Tibial nerve (tissue), 4 donors: ENCODE measurements around the gene KLHL22. TPM values are rescaled to one million over a fixed set of nuclear protein-coding genes. Genes with fewer than 3 reads are reported as not detected.

Experiments
- DNase-seq, 2 donors: peaks; one replicate each; pipeline ENCODE4 v3.0.0-alpha.2; 2019; ENCODE audit warnings: low spot score in 2 of 2
- H3K27ac ChIP-seq, 4 donors: fragments of 200-600 bp; sonication (generic) in 3 of 4; one replicate each; pipeline ENCODE4 v1.5.1; 2017 to 2019; ENCODE audit warnings: mild to moderate bottlenecking in 1 of 4
- H3K27me3 ChIP-seq, 2 donors: fragments of 200-600 bp; sonication (generic) in 1 of 2; one replicate each; pipeline versions ENCODE4 v1.5.1 to v1.6.0; 2017 to 2019
- H3K36me3 ChIP-seq, 3 donors: fragments of 200-600 bp; sonication (generic); one replicate each; pipeline ENCODE4 v1.5.1; 2018 to 2019
- H3K4me1 ChIP-seq, 4 donors: fragments of 200-600 bp; sonication (generic) in 3 of 4; one replicate each; pipeline ENCODE4 v1.5.1; 2017 to 2019
- H3K4me3 ChIP-seq, 4 donors: fragments of 200-600 bp; sonication (generic) in 3 of 4; one replicate each; pipeline ENCODE4 v1.5.1; 2017 to 2019; ENCODE audit warnings: mild to moderate bottlenecking in 1 of 4, moderate library complexity in 1 of 4
- H3K9me3 ChIP-seq, 4 donors: fragments of 200-600 bp; sonication (generic) in 3 of 4; one replicate each; pipeline ENCODE4 v1.5.1; 2017 to 2019
- CTCF ChIP-seq, 5 experiments: fragments of 200-600 bp in 3 of 5; fragments of 450-650 bp in 2 of 5; sonication (generic) in 3 of 5; IDR thresholded peaks; one replicate each; pipeline ENCODE4 v1.5.1; 2016 to 2019; ENCODE audit warnings: antibody characterized with exemption in 5 of 5, mild to moderate bottlenecking in 3 of 5, moderate library complexity in 2 of 5
- EP300 ChIP-seq, 2 donors: sonication (generic); formaldehyde crosslinking; IDR thresholded peaks; one replicate each; pipeline ENCODE4 v1.6.1; 2017; ENCODE audit warnings: antibody characterized with exemption in 2 of 2, mild to moderate bottlenecking in 1 of 2
- POLR2A ChIP-seq, 2 donors: fragments of 450-650 bp; IDR thresholded peaks; one replicate each; pipeline ENCODE4 v1.6.1; 2017; ENCODE audit warnings: antibody characterized with exemption in 2 of 2, mild to moderate bottlenecking in 2 of 2, moderate library complexity in 2 of 2
- WGBS, 2 donors: methylation state at CpG; one replicate each; pipeline ENCODE4 v1.1.5; 2018; 5-methylcytosine and 5-hydroxymethylcytosine counted together
- total RNA-seq, 4 donors: library from RNA; depleted of rRNA; stranded (reverse); fragments of >200 nt; gene quantifications; one replicate each; pipeline ENCODE4 v1.1.0, GENCODE V29; 2016

KLHL22 gene
- total RNA-seq, 4 donors from 2014 or later: 31.6 to 50.4 (median 41.4) TPM

GRCh38 chr22:20423008-20423905 is 72.3 kb downstream of the KLHL22 start:
- peaks cover 0 to 44% (median 29%) of the 10 kb centered on the region in 4 donors for H3K4me1 ChIP-seq
- WGBS, 2 donors: 33 to 37% methylated on average over 13 to 19 of the region's 20 CpGs
- peaks cover 0 to 32% (median 0%) of the 10 kb centered on the region in 3 donors for H3K36me3 ChIP-seq
- TF ChIP-seq POLR2A (IDR thresholded peaks at IDR 0.05) (no peak), EP300 (IDR thresholded peaks at IDR 0.05) (no peak), CTCF (IDR thresholded peaks at IDR 0.05) (no peak)
- no peak overlapping the region for H3K4me3 ChIP-seq
- peak overlapping the region; percentile 63 to 92 (median 78) for H3K27ac ChIP-seq
- no peaks in the 10 kb centered on the region for H3K27me3 ChIP-seq
- no peak for DNase-seq
- no peaks in the 10 kb centered on the region for H3K9me3 ChIP-seq

- no peak overlapping the region for H3K4me3 ChIP-seq
- peak overlapping the region; percentile 63 to 92 (median 78) for H3K27ac ChIP-seq
- TF ChIP-seq EP300 (IDR thresholded peaks at IDR 0.05) (no peak), CTCF (IDR thresholded peaks at IDR 0.05) (no peak), POLR2A (IDR thresholded peaks at IDR 0.05) (no peak)
- no peaks in the 10 kb centered on the region for H3K9me3 ChIP-seq
- H3K4me1 ChIP-seq: peaks cover 0 to 44% (median 29%) of the 10 kb centered on the region in 4 donors
- WGBS, 2 donors: 27 to 30% methylated on average over 17 to 21 of the region's 21 CpGs
- no peak for DNase-seq
- no peaks in the 10 kb centered on the region for H3K27me3 ChIP-seq
- peaks cover 0 to 24% (median 0%) of the 10 kb centered on the region in 3 donors for H3K36me3 ChIP-seq
Measured at GRCh38 chr22:20422271-20423007, 73.2 kb downstream of the KLHL22 start.

- no peak for TF ChIP-seq EP300 (IDR thresholded peaks at IDR 0.05)
- no peak for TF ChIP-seq CTCF (IDR thresholded peaks at IDR 0.05)
- no peak for TF ChIP-seq POLR2A (IDR thresholded peaks at IDR 0.05)
- peaks cover 0 to 14% (median 0%) of the 10 kb centered on the region in 3 donors for H3K36me3 ChIP-seq
- DNase-seq: no peak
- no peak overlapping the region for H3K27ac ChIP-seq
- H3K27me3 ChIP-seq: no peaks in the 10 kb centered on the region
- peaks cover 0 to 44% (median 29%) of the 10 kb centered on the region in 4 donors for H3K4me1 ChIP-seq
- WGBS, 2 donors: 97% methylated on average over 7 of the region's 7 CpGs
- no peak overlapping the region for H3K4me3 ChIP-seq
- H3K9me3 ChIP-seq: no peaks in the 10 kb centered on the region
Measured at GRCh38 chr22:20421507-20421874, 74.1 kb downstream of the KLHL22 start.

- 82 to 91% methylated on average over 11 of the region's 11 CpGs for WGBS, 2 donors
- Histone ChIP-seq H3K9me3 (no peaks in the 10 kb centered on the region), H3K4me1 (peaks cover 0 to 38% (median 27%) of the 10 kb centered on the region in 4 donors), H3K27me3 (no peaks in the 10 kb centered on the region), H3K4me3 (no peak overlapping the region), H3K36me3 (peaks cover 0 to 2% (median 0%) of the 10 kb centered on the region in 3 donors), H3K27ac (no peak overlapping the region)
- DNase-seq: no peak
- no peak for TF ChIP-seq EP300 (IDR thresholded peaks at IDR 0.05)
- TF ChIP-seq CTCF (IDR thresholded peaks at IDR 0.05): no peak
- no peak for TF ChIP-seq POLR2A (IDR thresholded peaks at IDR 0.05)
Measured at GRCh38 chr22:20420157-20420842, 75.3 kb downstream of the KLHL22 start.
